GM19397 (cell line): Measurements from ENCODE around the gene KCNMB2.

Experiments used
- ATAC-seq: cut with Tn5 transposase; IDR thresholded peaks from one replicate; pipeline ENCODE4 v1.9.1; 2021; ENCODE audit warnings: mild to moderate bottlenecking, moderate library complexity; ENCODE audit not compliant: unreplicated experiment

The KCNMB2 gene

DNA sequence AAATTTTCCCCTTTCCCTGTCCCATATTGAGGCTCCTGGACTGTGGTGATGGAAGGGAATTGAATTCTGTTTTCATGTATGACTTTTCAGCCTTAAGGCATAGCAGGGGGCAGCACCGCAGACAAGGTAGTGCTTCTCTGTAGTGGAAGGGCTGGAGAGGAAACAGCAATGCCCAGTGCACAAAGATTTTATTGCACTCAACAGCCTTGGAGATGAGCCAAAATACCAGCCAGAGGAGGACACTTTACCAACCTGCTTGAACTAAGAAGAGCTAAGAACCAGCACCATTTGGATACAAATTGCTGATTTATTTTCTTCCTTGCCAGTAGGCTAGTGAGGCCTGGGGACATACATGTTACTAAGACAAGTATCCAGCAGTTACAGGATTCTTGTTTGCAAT is 98.7 kb downstream of the KCNMB2 start:
- ATAC-seq = no peak

DNA sequence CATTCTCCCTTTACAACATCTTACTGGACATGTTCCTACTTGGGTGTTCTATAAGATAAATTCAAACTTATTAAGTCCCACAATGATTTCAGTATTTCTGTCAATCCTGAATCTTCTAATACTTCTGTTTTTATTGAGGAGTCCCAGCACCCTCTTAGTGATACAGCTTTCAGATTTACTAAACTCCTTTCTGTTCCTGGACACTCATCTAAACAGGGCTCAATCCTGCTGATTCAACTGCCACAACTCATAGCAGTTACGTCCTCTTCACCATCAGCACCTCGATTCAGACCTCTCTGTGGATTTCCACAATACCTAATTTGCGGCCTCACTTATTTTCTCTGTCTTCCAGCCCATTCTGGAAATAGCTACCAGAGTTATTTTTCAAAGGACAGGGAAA is 101.6 kb downstream of the KCNMB2 start:
- no peak for ATAC-seq

GRCh38 chr3:178645503-178645902 is 109.3 kb downstream of the KCNMB2 start:
- ATAC-seq = no peak

DNA sequence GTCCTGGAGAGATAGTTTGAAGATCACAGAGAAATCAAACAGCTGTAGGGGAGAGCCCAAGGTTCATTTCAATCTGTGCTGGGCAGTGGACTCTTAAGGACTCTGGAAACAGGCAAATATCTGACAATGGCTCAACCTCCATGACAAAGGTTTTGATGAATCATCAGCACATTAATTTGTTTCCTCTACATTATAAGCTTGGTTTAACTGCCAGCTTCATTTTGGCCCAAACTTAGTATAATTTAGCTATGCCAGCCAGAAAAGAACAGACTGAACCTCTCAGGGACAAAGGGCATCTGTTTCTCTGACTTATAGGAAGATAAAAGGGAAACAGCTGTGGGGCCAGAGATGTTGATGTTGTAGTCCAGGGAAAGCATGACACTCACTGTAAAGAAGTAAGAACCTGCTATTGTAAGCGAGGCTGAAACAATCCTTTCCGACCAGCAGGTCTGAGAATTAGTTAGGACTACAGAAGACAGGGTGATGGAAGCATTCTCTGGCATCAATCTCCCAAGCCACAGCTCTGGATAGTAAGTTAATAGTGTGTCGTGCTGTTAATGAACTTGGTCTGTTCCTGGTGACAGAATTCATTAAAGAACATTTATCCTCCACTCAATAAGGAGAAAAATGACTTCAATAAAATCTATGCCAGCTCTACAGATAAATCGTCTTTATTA is 110.1 kb downstream of the KCNMB2 start:
- ATAC-seq = no peak

- ATAC-seq = no peak
These were observed 119.3 kb downstream of the KCNMB2 start for GRCh38 chr3:178655488-178655887.

DNA sequence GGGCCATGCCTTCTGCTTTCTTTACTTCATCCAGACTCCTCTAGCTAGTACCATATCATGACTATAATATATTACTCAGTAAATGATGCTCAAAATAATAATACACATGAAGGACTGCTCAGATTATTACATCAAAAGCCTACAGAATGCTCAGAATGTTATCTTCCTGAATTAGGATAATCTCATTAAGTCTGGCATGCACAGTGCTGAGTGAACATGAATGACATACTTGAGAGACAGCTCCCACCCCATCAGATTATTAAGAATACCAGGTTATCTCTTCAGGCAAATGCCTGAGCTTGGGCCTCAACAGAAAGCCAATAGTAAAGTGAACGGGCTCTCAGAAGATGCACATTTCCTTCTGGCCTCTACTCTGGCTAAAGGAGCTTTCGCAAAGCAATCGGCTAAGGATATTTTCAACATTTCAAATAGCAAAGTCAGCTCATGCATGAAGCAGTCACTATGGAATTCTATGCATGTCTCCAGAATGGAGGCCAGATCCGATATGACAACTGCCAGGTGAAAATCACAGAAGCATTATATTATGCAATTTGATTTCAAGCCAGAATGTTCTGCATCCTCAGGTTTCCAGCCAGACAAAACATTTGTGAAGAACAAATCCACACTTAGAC is 122.6 kb downstream of the KCNMB2 start:
- no peak for ATAC-seq

DNA sequence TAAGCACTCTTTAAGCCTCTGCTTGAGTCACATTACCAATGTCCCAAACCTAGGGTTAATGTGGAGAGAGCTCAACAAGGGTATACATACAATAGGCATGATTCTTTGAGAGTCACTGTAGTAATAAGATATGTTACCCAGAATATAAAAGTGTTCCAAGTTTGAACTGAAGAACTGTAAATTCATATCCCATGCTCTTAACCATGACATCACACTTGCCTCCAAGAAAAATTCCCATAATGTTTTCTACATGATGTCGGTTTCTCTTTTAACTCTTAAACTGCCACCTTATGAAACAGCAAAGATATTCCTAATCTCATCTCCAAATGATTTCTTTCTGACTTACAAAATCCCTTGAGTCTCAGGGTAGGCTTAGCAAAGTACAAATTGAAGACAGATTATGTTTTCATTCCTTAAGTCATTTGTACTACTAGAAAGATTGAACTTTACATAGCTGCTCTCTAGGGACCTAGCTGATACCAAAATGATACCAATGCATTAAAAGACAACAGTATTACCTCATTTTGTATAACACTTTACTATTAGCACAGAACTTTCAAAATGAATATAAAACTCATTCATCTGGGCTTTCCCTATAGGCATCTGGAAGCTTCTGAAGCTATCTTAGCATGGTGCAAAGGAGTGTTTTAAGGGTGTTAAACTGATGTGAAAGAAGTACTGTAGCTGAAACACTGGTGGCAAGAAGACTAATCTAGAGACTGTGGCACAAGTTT is 127.1 kb downstream of the KCNMB2 start:
- peak; percentile 65 for ATAC-seq

DNA sequence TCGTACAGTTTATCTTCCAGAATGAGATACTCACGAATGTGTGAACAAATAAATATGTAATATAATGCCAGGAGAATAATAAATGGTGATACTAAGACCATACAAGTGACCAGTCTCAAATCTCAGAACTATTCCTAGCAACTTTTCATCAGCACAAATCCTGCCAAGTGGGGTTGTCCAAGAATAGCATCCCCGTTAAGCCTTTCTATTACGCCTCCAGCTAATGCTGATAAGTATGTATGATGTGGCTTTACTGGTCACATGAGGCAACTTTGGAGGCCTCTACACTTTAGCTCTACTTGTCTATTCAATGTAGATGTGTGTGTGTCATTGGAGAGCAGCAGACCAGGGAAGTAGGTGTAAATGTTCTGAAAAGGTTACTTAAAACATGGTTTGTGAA is 129.5 kb downstream of the KCNMB2 start:
- no peak for ATAC-seq

- peak; percentile 20 for ATAC-seq
These were observed 132.9 kb downstream of the KCNMB2 start for GRCh38 chr3:178669022-178669601.

DNA sequence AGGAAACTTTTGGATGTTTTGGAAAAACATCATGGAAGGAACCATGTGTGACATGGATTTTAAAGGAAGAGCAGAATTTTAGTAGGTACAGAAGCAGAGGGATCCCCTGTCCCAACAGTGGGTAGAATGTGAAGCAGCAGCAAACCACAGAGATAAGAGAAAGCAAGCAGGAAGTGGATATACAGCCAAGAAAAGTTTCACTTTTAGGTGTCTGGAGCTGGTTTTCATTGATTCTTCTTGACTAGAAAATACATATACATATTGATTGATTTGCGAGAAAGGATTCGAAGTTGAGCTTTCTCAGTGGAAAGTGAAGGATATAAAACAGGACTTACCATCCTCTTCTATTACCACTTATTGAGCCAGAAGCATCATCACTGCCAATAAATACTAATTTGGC is 133.5 kb downstream of the KCNMB2 start:
- ATAC-seq = peak; percentile 40

GRCh38 chr3:178671377-178671776 is 135.1 kb downstream of the KCNMB2 start:
- peak; percentile 34 for ATAC-seq

GRCh38 chr3:178671791-178672190 is 135.6 kb downstream of the KCNMB2 start:
- ATAC-seq = peak; percentile 58

- ATAC-seq = no peak
These were observed 136.0 kb downstream of the KCNMB2 start for GRCh38 chr3:178672275-178672674.

DNA sequence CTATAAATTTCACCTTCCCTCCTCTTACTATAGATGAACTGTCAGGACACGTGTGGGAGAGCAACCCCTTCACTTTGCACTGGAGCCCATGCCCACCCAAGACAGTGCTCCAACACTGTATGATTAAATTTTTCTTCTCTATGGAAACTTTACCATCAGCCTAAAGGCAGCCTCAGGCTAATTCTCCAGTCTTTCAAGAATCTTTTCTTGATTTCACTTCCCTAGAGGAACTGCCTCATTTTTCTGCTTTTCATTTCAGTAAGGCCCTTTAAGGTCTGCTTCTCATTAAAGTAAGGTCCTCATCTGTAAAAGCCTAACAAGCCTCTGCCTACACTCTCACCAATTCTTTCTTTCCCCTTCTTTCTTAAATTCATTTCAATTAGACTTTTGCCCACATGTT is 137.3 kb downstream of the KCNMB2 start:
- ATAC-seq = no peak

DNA sequence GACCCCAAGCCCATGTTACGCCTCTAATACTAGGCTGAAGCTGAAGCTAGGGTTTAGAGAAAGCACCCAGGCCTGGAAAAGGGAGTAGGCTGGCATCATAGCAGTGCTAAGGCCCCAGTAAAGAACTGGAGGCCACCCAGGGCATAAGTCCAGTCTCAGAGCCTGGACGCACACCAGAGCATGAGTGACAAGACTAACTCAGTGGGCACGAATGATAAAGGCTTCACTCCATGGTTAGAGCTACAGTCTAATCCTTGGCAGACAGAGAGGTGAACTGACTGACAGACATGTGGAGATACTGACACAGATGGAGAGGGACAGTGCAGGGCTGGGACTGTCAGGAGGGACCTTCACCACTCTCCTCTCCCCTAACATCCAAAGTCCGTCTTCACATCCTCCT is 139.8 kb downstream of the KCNMB2 start:
- no peak for ATAC-seq

DNA sequence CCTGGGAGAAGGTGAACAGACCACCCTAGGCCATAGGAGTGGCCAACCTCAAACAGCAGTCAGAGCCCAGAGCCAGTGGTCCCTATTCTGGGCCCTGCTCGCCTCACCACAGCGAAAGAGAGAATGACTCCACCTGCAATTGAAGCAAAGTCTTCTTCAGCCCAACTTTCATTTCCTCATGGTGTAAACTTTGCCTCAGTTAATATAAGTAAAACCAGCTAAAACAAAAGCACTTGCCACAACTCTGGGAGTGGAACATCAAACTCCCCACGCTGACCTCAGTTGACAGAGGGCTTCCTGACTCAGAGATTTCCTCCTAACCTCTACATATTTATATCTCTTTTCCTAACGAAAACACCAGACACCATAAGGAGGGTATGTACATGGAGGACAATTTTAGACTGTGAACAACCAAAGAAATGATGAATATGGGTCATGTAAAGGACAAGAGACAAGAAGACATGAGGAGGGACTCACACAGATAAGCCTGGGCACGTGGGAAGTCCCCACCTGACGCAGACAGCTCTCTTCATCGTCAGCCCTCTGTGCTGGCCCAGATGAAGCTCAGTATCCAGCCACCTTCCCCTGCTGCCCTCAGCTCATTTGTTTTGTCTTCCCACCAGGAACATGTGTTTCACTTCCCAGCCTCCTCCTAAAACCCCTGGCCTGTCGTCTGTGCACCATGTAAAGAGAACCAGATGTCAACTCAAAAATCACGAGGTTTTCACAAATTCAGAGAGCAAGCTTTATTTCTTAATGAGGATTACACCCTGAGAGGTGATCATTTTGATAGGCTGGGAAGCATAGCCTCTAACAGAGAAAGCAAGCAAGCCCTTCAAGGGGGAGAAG is 140.9 kb downstream of the KCNMB2 start:
- peak; percentile 71 for ATAC-seq

- ATAC-seq = no peak
These were observed 141.7 kb downstream of the KCNMB2 start for GRCh38 chr3:178677961-178678360.

DNA sequence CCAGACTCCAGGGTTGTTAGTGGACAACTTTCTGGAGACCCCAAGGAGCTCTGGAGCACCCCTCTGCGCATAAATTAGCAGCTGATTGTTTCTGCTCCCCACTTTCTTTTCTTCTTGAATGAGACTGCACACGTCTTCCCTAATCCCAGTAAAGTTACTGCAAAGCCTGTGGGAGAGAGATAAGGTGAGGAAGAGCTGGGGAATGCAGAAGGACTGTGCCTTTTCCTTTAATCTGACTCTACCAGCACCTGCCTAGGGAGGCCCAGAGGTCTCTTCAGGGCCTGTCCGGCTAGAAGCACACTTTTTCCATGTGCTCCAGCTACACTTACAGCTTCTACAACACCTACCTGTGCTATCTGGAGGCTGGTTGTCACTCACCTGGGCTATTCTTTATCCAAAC is 143.8 kb downstream of the KCNMB2 start:
- no peak for ATAC-seq

DNA sequence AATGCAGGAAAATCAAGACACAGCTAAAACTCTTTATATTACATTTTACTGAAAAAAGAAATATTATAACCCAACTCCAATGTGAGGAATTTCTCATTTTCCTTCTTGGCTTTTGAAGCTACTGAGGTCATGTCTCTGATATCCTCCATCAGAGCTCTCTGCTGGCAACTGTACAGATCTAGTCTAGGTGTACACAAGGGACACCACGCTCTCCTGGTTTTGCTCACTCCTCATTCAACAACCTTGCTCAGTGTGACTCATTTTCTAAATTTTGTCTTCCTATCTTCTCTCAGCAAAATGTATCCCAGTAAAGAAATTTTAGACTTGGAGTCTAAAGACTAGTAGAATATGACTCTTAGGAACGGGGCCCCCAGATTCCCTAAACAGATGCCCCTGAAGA is 144.3 kb downstream of the KCNMB2 start:
- ATAC-seq = no peak

DNA sequence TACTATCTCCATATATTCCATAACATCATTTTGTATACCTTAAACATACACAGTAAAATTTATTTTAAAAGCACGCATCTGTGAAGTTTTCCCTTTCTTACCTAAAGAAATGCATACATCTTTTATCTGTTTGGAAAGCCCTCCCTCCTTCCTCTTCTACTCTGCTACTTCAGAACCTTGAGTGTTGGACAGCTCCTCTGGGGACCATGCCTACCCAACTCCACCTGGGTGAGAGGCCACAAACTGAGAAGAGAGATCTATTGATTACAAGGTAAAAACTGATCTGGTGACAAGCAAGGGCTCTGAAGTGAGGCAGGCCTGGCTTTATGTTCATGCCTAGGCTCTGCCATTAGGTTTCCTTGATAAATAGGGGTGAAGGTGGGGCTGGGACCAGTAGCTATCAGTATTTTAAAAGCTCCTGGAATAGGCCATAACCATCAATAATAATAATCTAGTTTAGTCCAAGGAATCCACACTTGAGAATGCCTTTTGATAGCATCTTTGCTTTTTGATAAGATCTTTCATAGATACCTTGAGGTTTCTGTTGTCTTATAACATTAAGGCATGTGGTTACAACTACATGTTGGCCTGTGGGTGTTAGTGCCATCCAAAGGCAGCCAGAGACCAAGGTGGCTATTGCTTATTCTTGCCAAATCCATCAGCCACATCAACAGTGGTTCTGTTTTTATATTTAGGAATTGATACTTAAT is 148.8 kb downstream of the KCNMB2 start:
- ATAC-seq = no peak
